IPS-NIHi7 (cell line): Measurements from ENCODE around the gene TTLL4.
"Not testable (repeated sequence)": the region's sequence is repeated elsewhere in the genome, so short reads cannot be mapped to it uniquely, and the experiment has no call there.

Experiments
- DNase-seq: peaks from one replicate; pipeline ENCODE4 v3.0.0; 2012; ENCODE audit warnings: mixed read lengths; ENCODE audit errors: extremely low spot score

The TTLL4 gene

GRCh38 chr2:218744615-218745014 is 34.0 kb downstream of the TTLL4 start:
- DNase-seq, result no peak

GRCh38 chr2:218745160-218745558 is 34.5 kb downstream of the TTLL4 start:
- no peak for DNase-seq

- DNase-seq, result no peak
Observed at GRCh38 chr2:218745559-218746469, 35.2 kb downstream of the TTLL4 start.

GRCh38 chr2:218746470-218746795 is 35.8 kb downstream of the TTLL4 start:
- no peak for DNase-seq

- no peak for DNase-seq
Observed at GRCh38 chr2:218746960-218747359, 36.3 kb downstream of the TTLL4 start.

- no peak for DNase-seq
Observed at GRCh38 chr2:218748741-218749441, 38.3 kb downstream of the TTLL4 start.

GRCh38 chr2:218754201-218754600 is 43.6 kb downstream of the TTLL4 start:
- no peak for DNase-seq

GRCh38 chr2:218754781-218755180 is 44.1 kb downstream of the TTLL4 start:
- DNase-seq, result no peak

GRCh38 chr2:218755198-218755566 is 44.5 kb downstream of the TTLL4 start:
- no peak for DNase-seq

- no peak for DNase-seq
Observed at GRCh38 chr2:218755567-218756404, 45.2 kb downstream of the TTLL4 start.

GRCh38 chr2:218756599-218757377 is 46.2 kb downstream of the TTLL4 start:
- DNase-seq, result no peak

GRCh38 chr2:218761795-218762194 is 51.2 kb downstream of the TTLL4 start:
- DNase-seq, result no peak

- not testable (repeated sequence) for DNase-seq
Observed at GRCh38 chr2:218772759-218773158, 62.1 kb downstream of the TTLL4 start.

- no peak for DNase-seq
Observed at GRCh38 chr2:218773881-218774280, 63.2 kb downstream of the TTLL4 start.

- no peak for DNase-seq
Observed at GRCh38 chr2:218776488-218776887, 65.9 kb downstream of the TTLL4 start.

GRCh38 chr2:218777276-218777990 is 66.8 kb downstream of the TTLL4 start:
- DNase-seq, result no peak

GRCh38 chr2:218780046-218780445 is 69.4 kb downstream of the TTLL4 start:
- no peak for DNase-seq

GRCh38 chr2:218780851-218781690 is 70.4 kb downstream of the TTLL4 start:
- no peak for DNase-seq

- DNase-seq, result peak; percentile 75
Observed at GRCh38 chr2:218781691-218782527, 71.3 kb downstream of the TTLL4 start, which contains the start of gene CYP27A1. Gene CYP27A1 (plus strand): TSS chr2:218782147. CDS start chr2:218782183, 36 bp downstream.
